GM18867 (cell line): ENCODE results near the gene GGACT.

Source experiments
- ATAC-seq: cut with Tn5 transposase; IDR thresholded peaks from one replicate; pipeline ENCODE4 v1.9.1; 2021; ENCODE audit warnings: mild to moderate bottlenecking, moderate library complexity; ENCODE audit not compliant: unreplicated experiment

The GGACT gene

GRCh38 chr13:100515410-100515800 lies 73.2 kb downstream of the GGACT start:
- ATAC-seq: no peak

- peak; percentile 91 for ATAC-seq
Measured at GRCh38 chr13:100514788-100515409, 73.7 kb downstream of the GGACT start.

- ATAC-seq: no peak
Measured at GRCh38 chr13:100513987-100514670, 74.5 kb downstream of the GGACT start.

GRCh38 chr13:100513171-100513570 lies 75.4 kb downstream of the GGACT start:
- no peak for ATAC-seq

- no peak for ATAC-seq
Measured at GRCh38 chr13:100512422-100512821, 76.2 kb downstream of the GGACT start.

- no peak for ATAC-seq
Measured at GRCh38 chr13:100511466-100511865, 77.1 kb downstream of the GGACT start.

GRCh38 chr13:100510208-100510957 lies 78.2 kb downstream of the GGACT start:
- ATAC-seq: no peak

GRCh38 chr13:100508996-100509395 lies 79.6 kb downstream of the GGACT start:
- ATAC-seq: no peak

GRCh38 chr13:100508455-100508854 lies 80.1 kb downstream of the GGACT start:
- no peak for ATAC-seq

GRCh38 chr13:100506600-100507422 lies 81.8 kb downstream of the GGACT start:
- peak; percentile 41 for ATAC-seq

- peak; percentile 75 for ATAC-seq
Measured at GRCh38 chr13:100506154-100506553, 82.4 kb downstream of the GGACT start.

- no peak for ATAC-seq
Measured at GRCh38 chr13:100503622-100504021, 85.0 kb downstream of the GGACT start.

GRCh38 chr13:100502446-100502845 lies 86.1 kb downstream of the GGACT start:
- ATAC-seq: no peak

GRCh38 chr13:100497389-100497788 lies 91.2 kb downstream of the GGACT start:
- ATAC-seq: no peak

GRCh38 chr13:100495455-100495854 lies 93.1 kb downstream of the GGACT start:
- ATAC-seq: no peak

GRCh38 chr13:100493418-100493817 lies 95.2 kb downstream of the GGACT start:
- ATAC-seq: no peak

- ATAC-seq: no peak
Measured at GRCh38 chr13:100491164-100491842, 97.3 kb downstream of the GGACT start.

GRCh38 chr13:100490692-100491091 lies 97.9 kb downstream of the GGACT start:
- no peak for ATAC-seq

- ATAC-seq: no peak
Measured at GRCh38 chr13:100485265-100485664, 103.3 kb downstream of the GGACT start.

GRCh38 chr13:100484702-100485101 lies 103.9 kb downstream of the GGACT start:
- ATAC-seq: no peak
